ENCODE data around the gene HDAC3.

HDAC3 gene

GRCh38 chr5:141608046-141608445 is 28.6 kb downstream of the HDAC3 start:
- in situ Hi-C loops (cut with MboI; ENCODE audit: low sequenced_read_pairs) = no loop called here

- in situ Hi-C loops (cut with MboI; ENCODE audit: low sequenced_read_pairs) = no loop called here
These were observed 30.9 kb downstream of the HDAC3 start for GRCh38 chr5:141605523-141606277.

GRCh38 chr5:141603923-141604717 is 32.5 kb downstream of the HDAC3 start:
- in situ Hi-C loops (cut with MboI; ENCODE audit: low sequenced_read_pairs) = no loop called here

- in situ Hi-C loops (cut with MboI; ENCODE audit: low sequenced_read_pairs) = no loop called here
These were observed 34.0 kb downstream of the HDAC3 start for GRCh38 chr5:141602606-141603005.

GRCh38 chr5:141598391-141599345 is 38.0 kb downstream of the HDAC3 start:
- in situ Hi-C loops (cut with MboI; ENCODE audit: low sequenced_read_pairs) = no loop called here

GRCh38 chr5:141597814-141598213 is 38.8 kb downstream of the HDAC3 start:
- in situ Hi-C loops (cut with MboI; ENCODE audit: low sequenced_read_pairs) = no loop called here

- in situ Hi-C loops (cut with MboI; ENCODE audit: low sequenced_read_pairs) = no loop called here
These were observed 39.3 kb downstream of the HDAC3 start for GRCh38 chr5:141597394-141597793.

GRCh38 chr5:141596867-141597266 is 39.8 kb downstream of the HDAC3 start:
- in situ Hi-C loops (cut with MboI; ENCODE audit: low sequenced_read_pairs) = no loop called here

- in situ Hi-C loops (cut with MboI; ENCODE audit: low sequenced_read_pairs) = no loop called here
These were observed 46.5 kb downstream of the HDAC3 start for GRCh38 chr5:141590127-141590526.

GRCh38 chr5:141586246-141586645 is 50.4 kb downstream of the HDAC3 start:
- in situ Hi-C loops (cut with MboI; ENCODE audit: low sequenced_read_pairs) = no loop called here

- in situ Hi-C loops (cut with MboI; ENCODE audit: low sequenced_read_pairs) = no loop called here
These were observed 51.1 kb downstream of the HDAC3 start for GRCh38 chr5:141585594-141585993.

- in situ Hi-C loops (cut with MboI; ENCODE audit: low sequenced_read_pairs) = no loop called here
These were observed 62.5 kb downstream of the HDAC3 start for GRCh38 chr5:141574122-141574510.

- in situ Hi-C loops (cut with MboI; ENCODE audit: low sequenced_read_pairs) = no loop called here
These were observed 63.0 kb downstream of the HDAC3 start for GRCh38 chr5:141573489-141574121.
